ELF-1 (cell line): Measurements from ENCODE around the gene ARHGAP10.
"Not testable (repeated sequence)": the region's sequence is repeated elsewhere in the genome, so short reads cannot be mapped to it uniquely, and the experiment has no call there.

Source experiments
- DNase-seq: peaks from one replicate; pipeline ENCODE4 v3.0.0-alpha.2; 2016; ENCODE audit warnings: low read depth, low spot score

The ARHGAP10 gene

DNA sequence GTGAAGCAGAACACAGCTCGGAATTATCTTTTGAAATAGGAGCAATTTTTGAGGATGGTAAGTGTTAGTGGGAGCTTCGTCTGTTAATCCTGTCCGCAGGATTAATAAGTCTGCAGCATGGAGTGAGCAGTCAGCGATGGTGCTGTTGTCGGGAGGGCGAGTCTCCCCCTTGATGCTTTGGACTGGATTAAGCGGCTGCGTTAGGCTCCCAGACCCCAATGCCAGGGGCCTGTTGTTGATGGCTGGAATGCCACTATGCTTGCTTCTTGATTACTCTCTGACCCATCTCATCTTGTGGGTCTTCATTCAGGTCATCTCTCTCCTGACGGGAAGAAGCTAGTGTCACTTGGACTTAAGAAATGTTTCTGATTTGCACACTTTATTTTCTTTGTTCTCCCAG is 332.6 kb downstream of the ARHGAP10 start:
- no peak for DNase-seq

DNA sequence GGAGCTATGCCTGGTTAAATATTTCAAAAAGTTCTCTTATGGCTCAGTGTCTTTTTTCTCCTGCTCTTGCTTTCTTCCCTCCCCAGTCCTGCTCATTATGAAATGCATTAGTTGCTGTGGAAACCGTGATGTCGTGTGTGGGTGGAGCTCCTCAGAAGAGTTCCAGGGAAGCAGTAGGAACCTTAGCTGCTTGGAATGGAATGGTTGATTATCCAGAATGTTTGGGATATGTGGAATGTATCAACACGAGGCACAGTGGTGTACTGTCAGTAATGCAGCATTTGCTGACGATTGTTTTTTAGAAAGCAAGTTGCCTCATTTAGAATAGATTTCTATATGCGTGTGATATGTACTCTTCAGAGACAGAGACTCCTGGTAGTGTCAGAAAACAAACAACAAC is 333.2 kb downstream of the ARHGAP10 start:
- no peak for DNase-seq

DNA sequence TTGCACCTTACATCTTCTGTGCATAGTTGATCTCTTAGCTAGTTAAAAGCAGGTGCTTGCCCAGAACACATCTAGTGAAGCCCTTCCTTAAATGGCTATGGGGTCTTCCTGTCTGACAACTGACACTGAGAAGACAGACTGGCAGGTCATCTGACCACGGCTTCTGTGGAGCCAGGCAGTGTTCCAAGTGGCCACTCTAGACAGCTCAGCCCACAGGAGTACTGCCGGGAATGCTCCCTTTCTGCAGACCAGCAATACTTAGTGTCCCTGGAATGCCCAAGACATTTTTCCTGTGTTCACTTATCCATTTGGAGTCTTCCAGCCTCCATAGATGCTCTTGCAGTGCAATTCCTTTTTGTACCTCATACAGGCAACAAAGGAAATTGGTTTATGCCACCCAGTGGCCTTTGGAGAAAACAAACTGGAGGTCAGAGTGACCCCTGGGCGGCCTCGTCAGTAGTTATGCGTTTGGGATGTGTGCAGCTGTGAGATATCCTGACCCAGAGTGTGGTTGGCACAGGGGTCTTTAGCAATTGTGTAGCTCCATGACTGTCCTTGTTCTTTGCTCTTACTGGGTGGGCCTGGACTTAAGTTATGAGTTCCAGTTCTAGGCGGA is 335.5 kb downstream of the ARHGAP10 start:
- no peak for DNase-seq

DNA sequence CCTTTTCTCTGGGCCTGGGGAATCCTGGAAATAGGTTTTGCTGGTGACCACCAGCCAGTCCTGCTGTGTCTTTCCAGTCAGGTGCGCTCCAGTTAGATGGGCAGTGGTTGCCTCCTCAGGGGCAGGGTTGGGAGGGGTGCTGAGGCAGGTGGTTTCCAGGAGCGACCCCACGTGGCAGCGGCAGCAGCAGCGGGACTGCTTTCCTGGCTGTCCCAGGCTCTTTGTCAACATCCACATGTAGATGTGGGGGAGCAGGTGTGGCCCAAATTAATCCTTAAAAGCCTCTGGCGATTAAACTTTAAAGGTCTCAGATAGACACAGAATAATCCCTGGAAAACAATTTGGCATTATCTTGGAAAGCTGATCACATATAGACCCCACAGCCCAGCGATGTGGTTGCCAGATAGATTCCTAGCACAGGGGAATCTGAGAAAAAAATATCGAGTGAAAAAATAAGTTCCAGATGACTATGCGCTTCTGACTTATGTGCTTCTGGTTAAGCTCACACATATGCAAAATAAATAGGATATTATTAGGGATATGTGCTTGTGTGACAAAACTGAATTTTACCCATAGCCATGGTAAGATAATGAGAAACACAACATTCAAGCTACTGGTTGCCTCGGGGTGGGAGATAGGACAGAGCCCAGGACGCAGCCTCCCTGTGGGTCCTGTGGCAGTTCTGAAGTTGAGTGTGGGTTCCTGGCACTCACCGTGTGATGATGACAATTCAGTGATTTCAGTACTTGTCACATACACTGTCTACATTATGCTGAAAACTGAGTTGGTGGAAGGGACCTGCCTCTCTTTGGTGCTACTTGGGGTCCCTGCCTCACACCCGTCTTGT is 336.4 kb downstream of the ARHGAP10 start:
- DNase-seq, result no peak

DNA sequence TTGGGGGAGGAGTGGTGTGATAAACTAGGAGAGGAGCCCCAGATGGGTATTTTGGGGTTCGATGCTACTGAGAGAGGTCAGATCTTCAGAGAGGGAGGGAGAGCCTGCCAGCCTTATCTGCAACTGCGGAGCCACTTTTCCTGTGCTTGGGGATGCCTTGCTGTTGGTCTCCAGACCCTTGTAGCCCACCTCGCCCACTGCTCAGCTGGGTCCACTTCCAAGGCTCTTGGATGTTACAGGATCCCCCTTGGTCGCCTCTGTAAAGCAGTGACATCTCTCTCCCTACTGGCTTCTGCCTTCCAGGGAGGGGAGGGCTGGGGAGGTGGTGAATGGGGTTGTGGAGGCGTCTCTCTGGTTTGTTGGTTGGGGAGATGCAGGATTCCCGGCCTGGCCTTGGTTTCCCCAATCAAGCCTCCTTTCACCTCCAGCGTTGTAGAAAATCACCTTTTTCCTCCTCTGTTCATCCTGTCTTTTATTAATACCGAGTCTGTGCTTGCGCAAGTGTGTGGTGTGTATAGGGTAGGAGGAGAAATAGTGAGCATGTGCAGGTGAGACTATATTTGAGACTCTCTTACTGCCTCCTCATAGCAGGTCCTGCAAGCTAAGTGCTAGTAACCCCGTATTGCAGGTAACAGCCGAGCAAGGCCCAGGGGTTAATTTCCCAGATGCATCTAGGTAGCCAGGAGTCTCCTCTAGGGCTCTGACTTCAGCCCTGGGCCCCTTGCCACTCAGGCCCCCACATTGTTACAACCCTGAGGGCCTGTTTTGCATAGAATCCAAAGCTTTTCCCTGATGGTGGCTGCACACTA is 337.4 kb downstream of the ARHGAP10 start:
- DNase-seq, result no peak

DNA sequence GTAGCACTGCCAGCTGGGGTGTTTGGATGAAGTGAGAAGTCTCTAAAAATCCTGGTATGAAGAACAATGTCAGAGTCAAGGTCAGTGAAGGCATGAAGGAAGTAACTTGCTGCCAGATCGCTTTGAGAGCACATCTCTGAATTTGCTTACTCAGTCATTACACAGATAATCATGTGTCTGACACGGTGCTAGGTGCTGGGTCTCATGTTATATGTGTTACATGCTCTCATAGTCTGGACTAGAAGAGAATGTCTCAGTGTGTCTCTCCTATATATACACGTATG is 337.9 kb downstream of the ARHGAP10 start:
- no peak for DNase-seq

DNA sequence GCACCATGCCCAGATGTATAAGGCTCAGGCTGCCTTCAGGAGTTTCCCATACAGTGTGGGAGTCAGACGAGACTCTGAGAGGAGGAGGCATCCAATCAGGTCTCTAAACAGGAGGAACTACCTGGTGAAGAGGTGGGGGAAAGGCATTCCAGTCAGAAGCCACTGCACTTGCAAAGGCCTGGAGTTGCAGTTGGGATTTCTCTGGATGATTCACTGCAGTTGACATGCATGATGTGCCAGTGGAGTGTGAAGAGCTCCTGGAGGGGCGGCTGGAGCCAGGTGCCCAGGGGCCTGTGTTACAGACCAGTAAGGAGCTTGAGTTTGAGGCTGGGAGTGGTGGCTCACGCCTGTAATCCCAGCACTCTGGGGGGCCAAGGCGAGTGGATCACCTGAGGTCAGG is 339.1 kb downstream of the ARHGAP10 start:
- no peak for DNase-seq

DNA sequence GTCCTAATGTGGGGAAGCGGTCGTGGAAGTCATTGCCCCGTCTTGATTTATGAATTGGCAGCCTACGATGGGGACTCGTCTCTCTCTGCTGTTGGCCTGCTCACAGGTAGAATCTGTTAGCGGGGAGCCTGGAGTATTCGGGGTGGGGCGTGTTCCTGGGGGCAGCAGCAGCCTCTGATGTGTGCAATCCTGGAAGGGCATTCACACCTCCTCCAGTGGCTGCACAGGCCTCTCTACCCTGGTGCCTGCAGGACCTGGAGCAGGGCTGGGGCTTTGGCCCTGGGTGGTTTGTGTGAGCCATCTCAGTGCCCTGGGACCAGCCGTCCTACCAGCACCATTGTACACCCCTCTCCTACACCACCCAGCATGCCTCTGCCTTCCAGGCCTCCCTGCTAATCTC is 340.9 kb downstream of the ARHGAP10 start:
- no peak for DNase-seq

DNA sequence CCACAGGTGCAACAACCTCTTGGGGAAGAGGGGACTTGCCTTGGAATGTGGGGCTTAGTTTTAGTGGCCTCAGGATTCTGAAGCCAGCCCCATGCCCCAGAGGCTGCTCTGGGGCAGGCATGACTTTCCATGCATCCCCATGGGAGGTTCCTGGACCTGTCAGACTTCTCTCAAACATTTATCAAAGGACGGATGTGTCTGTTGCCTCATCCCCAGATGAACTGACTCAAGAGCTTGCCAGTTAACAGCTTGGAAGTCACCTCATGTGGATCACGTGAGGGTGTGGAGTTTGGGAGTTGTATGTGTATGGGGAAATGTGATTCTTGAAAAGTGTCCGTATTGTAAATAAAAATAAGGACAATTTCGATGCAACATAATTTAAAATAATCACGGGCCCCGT is 341.5 kb downstream of the ARHGAP10 start:
- no peak for DNase-seq

DNA sequence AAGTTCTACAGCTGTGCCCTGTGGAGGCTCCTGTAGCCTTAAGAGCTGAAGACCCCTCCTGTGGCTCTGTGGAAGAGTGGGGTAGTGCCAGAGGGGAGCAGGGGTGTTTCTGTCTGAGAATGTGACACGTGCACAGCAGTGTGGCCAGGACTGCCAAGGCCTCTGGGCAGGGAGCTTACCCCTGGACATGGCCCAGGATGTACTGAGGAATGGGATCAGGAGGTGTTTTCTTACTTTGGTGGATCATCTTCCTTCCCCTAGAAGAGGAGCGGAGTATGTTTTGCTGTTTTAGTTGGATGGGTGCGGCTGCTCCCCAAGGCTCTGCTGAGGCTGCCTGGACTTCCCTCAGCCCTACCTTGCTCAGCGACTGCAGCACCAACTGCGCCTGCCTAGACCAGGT is 342.6 kb downstream of the ARHGAP10 start:
- no peak for DNase-seq

DNA sequence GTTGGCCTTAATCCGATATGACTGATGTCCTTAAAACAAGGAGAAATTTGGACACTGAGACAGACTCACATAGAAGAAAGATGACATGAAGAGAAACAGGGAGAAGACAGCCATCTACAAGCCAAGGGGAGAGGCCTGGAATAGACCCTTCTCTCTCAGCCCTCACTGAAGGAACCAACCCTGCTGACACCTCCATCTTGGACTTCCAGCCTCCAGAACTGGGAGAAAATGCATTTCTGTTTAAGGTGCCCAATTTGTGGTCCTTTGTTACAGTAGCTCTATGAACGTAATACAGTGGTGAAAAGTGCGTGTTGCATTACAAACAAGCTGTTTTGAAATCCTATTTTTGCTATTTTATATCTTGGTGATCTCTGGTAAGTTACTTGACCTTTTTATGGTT is 343.6 kb downstream of the ARHGAP10 start:
- no peak for DNase-seq

DNA sequence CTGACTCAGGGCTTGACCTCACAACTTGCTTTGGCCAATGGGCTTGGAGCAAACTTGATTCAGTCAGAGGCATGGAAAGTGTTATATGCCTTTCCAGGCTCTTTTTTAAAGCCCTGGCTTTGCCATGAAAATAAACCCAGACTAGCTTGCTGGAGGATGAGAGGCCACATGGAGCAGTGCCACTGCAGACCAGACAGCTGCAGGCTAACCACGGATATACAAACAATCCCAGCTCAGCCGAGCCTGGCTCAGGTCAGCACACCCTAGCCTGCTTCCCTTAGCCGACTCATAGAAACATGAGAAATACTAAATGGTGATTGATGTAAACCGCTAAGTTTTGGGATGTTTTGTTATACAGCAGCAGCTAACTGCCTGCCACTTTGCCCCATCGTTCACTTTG is 345.1 kb downstream of the ARHGAP10 start:
- DNase-seq, result no peak

DNA sequence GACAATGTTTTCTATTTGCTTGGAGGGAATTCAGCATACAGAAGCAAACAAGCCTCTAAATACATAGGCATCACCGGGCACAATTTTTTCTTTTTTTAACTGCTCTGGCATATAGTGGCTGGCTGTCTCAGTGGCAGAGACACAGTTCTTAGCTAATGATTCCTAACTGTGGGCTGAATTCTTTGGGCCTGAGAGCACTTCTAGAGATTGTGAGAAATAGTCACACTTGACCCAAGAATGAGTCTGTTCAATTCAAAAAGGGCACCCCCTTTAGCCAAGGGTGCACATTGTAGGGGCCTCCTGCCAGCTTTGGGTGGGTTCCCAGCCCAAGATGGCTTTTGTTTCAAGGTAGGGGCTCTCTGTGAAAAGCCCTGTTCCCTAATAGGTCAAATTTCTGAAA is 345.7 kb downstream of the ARHGAP10 start:
- DNase-seq, result no peak

DNA sequence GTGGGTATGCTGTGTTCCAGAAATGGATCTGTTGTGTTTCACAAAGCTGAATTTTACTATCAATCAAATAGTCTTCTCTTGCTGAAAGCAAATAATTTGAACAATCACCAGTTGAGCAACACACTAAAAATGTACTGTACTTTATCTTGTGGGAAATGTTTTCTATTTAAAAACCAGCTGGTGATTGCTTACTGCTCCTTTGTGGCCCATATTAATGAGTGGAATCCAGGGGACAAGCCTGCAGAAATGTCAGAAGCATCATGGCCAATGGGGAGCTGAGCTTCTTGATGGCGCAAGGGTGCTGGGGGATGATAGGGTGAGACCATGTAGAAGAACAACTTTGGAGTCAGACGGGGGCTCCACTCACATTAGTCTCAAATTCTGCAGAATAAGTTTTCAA is 346.2 kb downstream of the ARHGAP10 start:
- DNase-seq, result no peak

DNA sequence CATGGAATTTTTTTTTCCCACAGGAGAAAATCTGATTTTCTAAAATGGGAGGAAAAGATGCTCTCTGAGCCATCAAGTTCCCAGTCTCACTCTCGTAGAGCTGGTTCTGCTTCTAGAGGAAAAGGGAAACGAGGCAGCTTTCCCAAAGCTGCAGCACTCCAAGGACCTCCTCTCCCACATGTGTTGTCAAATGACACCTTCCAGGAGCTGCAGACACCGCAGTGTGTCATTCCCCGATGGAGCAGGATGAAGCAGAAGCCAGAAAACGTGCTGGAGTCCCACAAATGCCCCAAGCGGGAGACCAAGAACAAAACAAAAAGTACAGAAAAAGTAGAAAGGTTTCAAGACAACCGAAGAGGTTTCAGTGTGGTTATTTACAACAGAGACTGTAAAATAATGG is 348.1 kb downstream of the ARHGAP10 start:
- no peak for DNase-seq

DNA sequence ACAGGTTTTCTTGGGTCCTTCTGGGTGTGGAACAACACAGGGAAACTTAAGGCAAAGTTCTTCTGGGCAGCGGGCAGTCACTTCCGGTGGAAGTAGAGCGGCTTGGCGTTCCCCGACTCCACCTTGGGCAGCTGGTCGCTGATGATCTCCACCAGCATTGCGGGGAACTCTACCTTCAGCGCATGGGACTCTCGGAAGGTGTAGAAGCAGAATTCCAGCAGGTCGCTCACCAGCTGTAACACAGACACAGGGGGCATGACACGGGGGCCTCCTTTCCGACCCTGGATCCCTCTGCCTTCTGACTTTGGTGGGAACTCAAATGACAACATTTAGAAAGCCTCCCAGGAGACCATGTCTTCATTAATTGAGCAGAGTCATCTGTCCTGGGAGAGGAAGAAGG is 349.4 kb downstream of the ARHGAP10 start:
- no peak for DNase-seq

DNA sequence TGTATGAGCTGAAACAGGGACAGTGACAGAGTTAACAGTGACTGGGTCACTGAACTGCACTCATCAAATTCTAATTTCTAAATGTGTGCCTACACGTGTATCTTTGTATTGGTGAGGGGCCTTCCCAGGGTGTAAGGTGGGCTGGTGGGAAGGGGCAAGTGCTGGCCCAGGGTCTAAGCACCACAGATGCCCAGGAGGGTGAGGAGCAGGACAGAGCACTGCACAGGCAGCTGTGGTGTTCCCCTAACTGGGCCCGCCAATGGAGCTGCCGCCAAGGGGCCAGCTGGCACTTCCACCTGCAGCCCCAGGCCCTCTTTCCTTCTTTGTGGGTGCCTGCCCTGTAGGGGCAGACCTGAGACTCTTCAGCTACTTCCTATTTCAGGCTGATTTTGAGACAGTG is 349.9 kb downstream of the ARHGAP10 start:
- DNase-seq, result no peak

DNA sequence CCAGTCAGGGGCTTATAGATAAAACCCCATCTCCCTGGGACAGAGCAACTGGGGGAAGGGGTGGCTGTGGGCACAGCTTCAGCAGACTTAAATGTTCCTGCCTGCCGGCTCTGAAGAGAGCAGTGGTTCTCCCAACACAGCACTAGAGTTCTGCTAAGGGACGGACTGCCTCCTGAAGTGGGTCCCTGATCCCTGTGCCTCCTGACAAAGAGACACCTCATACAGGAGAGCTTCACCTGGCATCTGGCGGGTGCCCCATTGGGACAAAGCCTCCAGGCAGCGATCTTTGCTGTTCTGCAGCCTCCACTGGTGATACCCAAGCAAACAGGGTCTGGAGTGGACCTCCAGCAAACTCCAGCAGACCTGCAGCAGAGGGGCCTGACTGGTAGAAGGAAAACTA is 351.2 kb downstream of the ARHGAP10 start:
- not testable (repeated sequence) for DNase-seq

DNA sequence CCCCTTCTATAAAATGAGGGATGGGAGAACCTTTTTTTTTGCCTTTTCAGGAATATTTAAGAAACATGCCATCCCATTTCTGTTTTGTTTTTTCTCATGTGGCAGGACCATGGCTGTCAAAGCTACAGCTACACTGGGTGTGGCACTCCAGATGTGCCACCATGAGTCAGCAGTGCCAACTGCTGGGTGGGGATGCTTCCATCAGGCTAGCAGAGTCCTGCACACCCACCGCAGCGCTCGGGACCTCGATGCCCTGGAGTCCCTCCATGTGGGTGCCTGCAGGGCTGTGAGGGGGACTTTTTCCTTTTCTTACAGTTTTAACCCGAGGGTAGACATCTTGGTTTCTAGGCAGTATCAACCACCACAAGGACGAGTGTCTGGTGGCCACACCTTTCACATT is 357.7 kb downstream of the ARHGAP10 start:
- no peak for DNase-seq

DNA sequence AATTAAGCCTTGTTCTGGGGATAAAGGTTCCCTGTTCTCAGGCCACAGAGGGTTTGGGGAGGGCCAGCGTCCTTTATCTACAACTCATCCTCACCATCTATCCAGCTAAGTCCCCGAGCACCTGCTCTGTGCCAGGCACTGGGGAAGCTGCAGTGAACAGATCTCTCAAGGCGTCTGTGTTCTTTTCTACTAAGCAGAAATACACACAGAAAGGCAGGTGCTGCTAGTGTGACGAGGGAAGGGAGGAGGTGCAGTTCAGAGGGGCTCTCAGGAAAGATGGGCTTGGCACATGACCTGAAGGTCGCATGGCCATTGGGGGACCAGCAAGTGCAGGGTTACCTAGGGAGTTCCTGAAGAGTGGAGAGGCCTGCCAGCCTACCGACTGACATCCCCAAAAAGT is 358.1 kb downstream of the ARHGAP10 start:
- no peak for DNase-seq

DNA sequence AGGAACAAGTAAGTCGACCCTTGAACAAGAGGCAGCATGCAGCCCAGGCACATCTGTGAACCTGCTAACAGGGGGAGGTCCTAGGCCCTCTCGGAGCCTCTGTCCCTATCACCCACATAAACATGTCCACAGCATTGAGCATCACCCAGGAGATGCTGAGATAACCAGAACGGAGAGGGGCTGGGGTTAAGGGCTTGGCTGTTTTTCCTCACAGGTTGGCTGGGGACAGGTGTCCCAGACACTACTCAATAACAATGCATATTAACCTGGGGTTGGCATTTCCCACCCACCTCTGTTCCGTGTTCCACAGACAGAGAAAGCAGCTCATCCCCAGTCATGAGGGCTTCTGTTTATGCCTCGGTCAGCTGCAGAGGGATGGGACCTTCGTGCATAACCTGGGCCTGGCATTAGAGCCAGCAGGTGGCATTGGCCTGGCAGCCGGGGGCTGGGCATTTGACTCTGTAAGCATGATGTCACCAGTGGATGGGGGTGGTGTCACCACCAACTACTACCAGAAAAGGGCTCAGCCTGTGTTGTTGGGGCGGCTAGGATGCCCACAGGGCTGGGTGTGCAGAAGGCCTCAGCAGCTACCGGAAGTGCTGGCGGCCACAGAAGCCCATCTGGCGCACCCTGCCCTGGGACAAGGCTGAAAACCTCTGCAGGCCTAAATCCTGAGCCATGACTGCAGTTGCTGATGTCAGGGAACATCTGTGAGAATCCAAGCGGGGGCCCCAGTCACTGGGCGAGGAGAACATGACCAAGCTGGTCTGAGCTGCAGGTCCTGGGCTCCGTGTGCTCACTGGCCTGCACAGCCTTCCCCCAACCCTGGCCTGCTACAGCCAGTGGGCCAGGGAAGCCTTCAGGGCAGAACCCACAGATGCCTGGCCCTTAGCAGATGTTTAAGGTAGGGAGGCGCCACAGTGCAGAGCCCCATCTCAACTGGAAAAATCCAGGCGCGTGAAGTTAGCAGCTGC is 358.9 kb downstream of the ARHGAP10 start:
- DNase-seq, result no peak

DNA sequence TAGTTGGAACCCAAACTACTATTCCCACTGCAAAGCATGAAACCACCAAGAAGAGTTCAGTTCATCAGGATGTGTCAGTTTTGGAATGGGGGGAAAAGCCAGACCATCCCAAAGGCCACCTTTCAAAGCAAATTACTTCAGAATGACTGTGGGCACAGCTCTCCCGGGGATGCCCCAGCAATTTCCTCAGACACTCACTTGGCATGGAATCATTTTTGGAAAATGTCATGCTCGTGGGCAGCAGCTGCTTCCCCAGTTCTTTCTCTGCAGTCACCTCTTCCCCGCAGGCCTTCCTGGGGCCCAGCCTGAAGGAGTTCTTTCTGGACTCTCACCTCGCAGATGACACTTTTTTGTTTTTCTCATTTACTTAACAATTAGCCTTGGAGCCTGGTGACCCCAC is 360.0 kb downstream of the ARHGAP10 start:
- no peak for DNase-seq
